ENCODE results near the gene MTERF1. TPM values are rescaled to one million over a fixed set of nuclear protein-coding genes. Genes with fewer than 3 reads are reported as not detected.

Gene MTERF1
- total and polyA plus RNA-seq, 9 of the 15 experiments (the other 6 are each of a cell fraction or from before 2014, with no cell fraction given): 15.7 to 49.2 (median 29.1) TPM

DNA sequence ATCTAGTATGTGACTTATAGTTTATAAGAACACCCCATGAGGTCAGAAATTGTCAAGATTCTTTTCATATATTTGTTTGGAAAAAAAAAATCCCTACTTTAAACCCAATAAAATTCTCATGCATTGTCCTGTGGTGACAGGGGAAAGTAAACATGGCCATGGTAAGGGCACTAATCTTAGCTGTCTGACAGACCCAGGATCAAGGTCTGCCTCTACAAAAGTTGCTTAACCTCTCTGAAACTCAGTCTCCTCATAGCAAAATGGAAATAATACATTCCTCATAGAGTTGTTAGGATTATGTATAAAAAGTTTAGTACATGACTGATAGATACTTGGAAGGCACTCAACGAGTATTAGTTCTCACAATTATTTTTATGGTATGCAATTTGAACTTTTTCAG is 37.9 kb upstream of the MTERF1 start:
- in situ Hi-C loops (cut with MboI): no loop called here
- H2AFZ ChIP-seq (ENCODE audit: low read depth, low read length): no peak overlapping the region
- H3K27ac ChIP-seq (ENCODE audit: extremely low read depth, low read depth, low read length): no peak overlapping the region
- H3K9me3 ChIP-seq (replicated peaks; ENCODE audit: control insufficient read depth, insufficient read depth, low read depth, low read length): no peaks in the 10 kb centered on the region
- H3K4me3 ChIP-seq: no peak overlapping the region
- H3K4me1 ChIP-seq (replicated peaks in 1 of 2; ENCODE audit: control insufficient read depth in 2 of 2, insufficient read depth in 2 of 2, low read length in 2 of 2): peaks cover 0 to 9% of the 10 kb centered on the region in 2 experiments; a peak in 3 of 5 replicates
- no peaks in the 10 kb centered on the region for H4K20me1 ChIP-seq (replicated peaks; ENCODE audit: control insufficient read depth, insufficient read depth, low read length)
- no peaks in the 10 kb centered on the region for H3K36me3 ChIP-seq (ENCODE audit: control insufficient read depth, insufficient read depth, low read length)
- no peaks in the 10 kb centered on the region for H3K27me3 ChIP-seq (ENCODE audit: control insufficient read depth in 2 of 2, insufficient read depth in 2 of 2, low read length in 2 of 2)
- TF ChIP-seq ZNF311 (CRISPR knock-in tag; IDR thresholded peaks at IDR 0.05) (no peak), ZNF134 (CRISPR knock-in tag; conservative IDR thresholded peaks at IDR 0.05) (no peak), CBFA2T2 (conservative IDR thresholded peaks at IDR 0.05) (no peak), SMAD3 (CRISPR knock-in tag; conservative IDR thresholded peaks at IDR 0.05) (no peak), HCFC1 (IDR thresholded peaks at IDR 0.05; ENCODE audit: low read depth, low read length) (no peak), ZFPM2 (CRISPR knock-in tag; IDR thresholded peaks at IDR 0.05) (no peak), CHD4 (IDR thresholded peaks at IDR 0.05; ENCODE audit: insufficient read depth, insufficient replicate concordance, low read depth, low read length, poor library complexity, severe bottlenecking) (no peak), ZSCAN29 (IDR thresholded peaks at IDR 0.05) (no peak), RBM22 (IDR thresholded peaks at IDR 0.05; ENCODE audit: low read depth, low read length, poor library complexity, severe bottlenecking) (no peak), CREB1 (IDR thresholded peaks at IDR 0.05) (no peak), CREB1 (CRISPR knock-in tag; IDR thresholded peaks at IDR 0.05) (no peak)
- TF ChIP-seq, protein P1, sequence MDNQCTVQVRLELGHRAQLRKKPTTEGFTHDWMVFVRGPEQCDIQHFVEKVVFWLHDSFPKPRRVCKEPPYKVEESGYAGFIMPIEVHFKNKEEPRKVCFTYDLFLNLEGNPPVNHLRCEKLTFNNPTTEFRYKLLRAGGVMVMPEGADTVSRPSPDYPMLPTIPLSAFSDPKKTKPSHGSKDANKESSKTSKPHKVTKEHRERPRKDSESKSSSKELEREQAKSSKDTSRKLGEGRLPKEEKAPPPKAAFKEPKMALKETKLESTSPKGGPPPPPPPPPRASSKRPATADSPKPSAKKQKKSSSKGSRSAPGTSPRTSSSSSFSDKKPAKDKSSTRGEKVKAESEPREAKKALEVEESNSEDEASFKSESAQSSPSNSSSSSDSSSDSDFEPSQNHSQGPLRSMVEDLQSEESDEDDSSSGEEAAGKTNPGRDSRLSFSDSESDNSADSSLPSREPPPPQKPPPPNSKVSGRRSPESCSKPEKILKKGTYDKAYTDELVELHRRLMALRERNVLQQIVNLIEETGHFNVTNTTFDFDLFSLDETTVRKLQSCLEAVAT (IDR thresholded peaks at IDR 0.05): no peak
- TF ChIP-seq, protein P2, sequence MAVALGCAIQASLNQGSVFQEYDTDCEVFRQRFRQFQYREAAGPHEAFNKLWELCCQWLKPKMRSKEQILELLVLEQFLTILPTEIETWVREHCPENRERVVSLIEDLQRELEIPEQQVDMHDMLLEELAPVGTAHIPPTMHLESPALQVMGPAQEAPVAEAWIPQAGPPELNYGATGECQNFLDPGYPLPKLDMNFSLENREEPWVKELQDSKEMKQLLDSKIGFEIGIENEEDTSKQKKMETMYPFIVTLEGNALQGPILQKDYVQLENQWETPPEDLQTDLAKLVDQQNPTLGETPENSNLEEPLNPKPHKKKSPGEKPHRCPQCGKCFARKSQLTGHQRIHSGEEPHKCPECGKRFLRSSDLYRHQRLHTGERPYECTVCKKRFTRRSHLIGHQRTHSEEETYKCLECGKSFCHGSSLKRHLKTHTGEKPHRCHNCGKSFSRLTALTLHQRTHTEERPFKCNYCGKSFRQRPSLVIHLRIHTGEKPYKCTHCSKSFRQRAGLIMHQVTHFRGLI (CRISPR knock-in tag; IDR thresholded peaks at IDR 0.05): no peak
- ChIA-PET CTCF (ENCODE audit: low intra/inter-chr PET ratio) (no interaction called here), POLR2A (no interaction called here)
- H3K9ac ChIP-seq (ENCODE audit: insufficient read depth in 1 of 2, low read depth in 2 of 2, low read length in 2 of 2): no peak overlapping the region
- FAIRE-seq (no peak), DNase-seq (ENCODE audit: extremely low read depth in 1 of 4, low spot score in 3 of 4) (no peak), ATAC-seq (no peak)
- H3K79me2 ChIP-seq (ENCODE audit: control insufficient read depth, insufficient read depth, low read length): no peaks in the 10 kb centered on the region
- H3K9me1 ChIP-seq (ENCODE audit: control insufficient read depth, insufficient read depth, low read length): no peaks in the 10 kb centered on the region
- BruUV-seq (replicated peaks): no TSS peak
- no peak overlapping the region for H3K4me2 ChIP-seq (ENCODE audit: insufficient read depth, low read length)
- intact Hi-C loops (cut with micrococcal nuclease): no loop called here
- 6% methylated on average over 1 of the region's 1 CpG for WGBS (ENCODE audit: insufficient coverage, low coverage, missing lambda C conversion rate)

Measured in K562 (cell line).